Measurements from ENCODE around the gene SYTL2.
A peak's percentile ranks its signal among the peaks of the same experiment; 100 is the strongest.

Gene SYTL2

GRCh38 chr11:85762226-85762625 lies 48.7 kb downstream of the SYTL2 start:
- Histone ChIP-seq H4K5ac (ENCODE audit: low read length) (no peak overlapping the region), H3K4ac (ENCODE audit: low read depth, low read length) (no peak overlapping the region), H3K9ac (ENCODE audit: low read length) (no peak overlapping the region), H3K18ac (ENCODE audit: low read length) (no peak overlapping the region), H3K23ac (ENCODE audit: low read length) (no peak overlapping the region), H3K27ac (ENCODE audit: low read depth, low read length) (no peak overlapping the region), H4K8ac (ENCODE audit: low read depth, low read length) (no peak overlapping the region), H2BK120ac (ENCODE audit: low read depth, low read length) (no peak overlapping the region), H3K79me2 (ENCODE audit: control insufficient read depth, insufficient read depth, low read length) (no peaks in the 10 kb centered on the region), H3K56ac (ENCODE audit: low read length) (no peak overlapping the region), H3K79me1 (ENCODE audit: low read length) (no peaks in the 10 kb centered on the region), H3K36me3 (ENCODE audit: control insufficient read depth, insufficient read depth, low read length) (no peaks in the 10 kb centered on the region), H3K27me3 (ENCODE audit: insufficient read depth, low read length, poor library complexity) (no peaks in the 10 kb centered on the region), H2BK5ac (ENCODE audit: low read length) (no peak overlapping the region), H3K4me3 (ENCODE audit: low read length) (no peak overlapping the region), H3K4me2 (ENCODE audit: low read length) (no peak overlapping the region), H2AK5ac (ENCODE audit: low read length) (no peak overlapping the region), H3K4me1 (ENCODE audit: control insufficient read depth, low read depth, low read length) (no peaks in the 10 kb centered on the region), H2BK15ac (replicated peaks; ENCODE audit: low read depth) (no peak overlapping the region)
- no peak for DNase-seq
- WGBS (ENCODE audit: extremely low coverage, insufficient coverage, low lambda C conversion rate): no CpG with 5 or more reads among the region's 1 CpG

GRCh38 chr11:85759915-85760314 lies 51.0 kb downstream of the SYTL2 start:
- no peaks in the 10 kb centered on the region for H3K79me2 ChIP-seq (ENCODE audit: control insufficient read depth, insufficient read depth, low read length)
- H3K18ac ChIP-seq (ENCODE audit: low read length): no peak overlapping the region
- DNase-seq: peak; percentile 57
- H2BK15ac ChIP-seq (replicated peaks; ENCODE audit: low read depth): no peak overlapping the region
- WGBS (ENCODE audit: extremely low coverage, insufficient coverage, low lambda C conversion rate): no CpG with 5 or more reads among the region's 2 CpGs
- no peaks in the 10 kb centered on the region for H3K4me1 ChIP-seq (ENCODE audit: control insufficient read depth, low read depth, low read length)
- no peak overlapping the region for H4K5ac ChIP-seq (ENCODE audit: low read length)
- no peak overlapping the region for H3K56ac ChIP-seq (ENCODE audit: low read length)
- H2AK5ac ChIP-seq (ENCODE audit: low read length): no peak overlapping the region
- no peak overlapping the region for H3K4ac ChIP-seq (ENCODE audit: low read depth, low read length)
- no peaks in the 10 kb centered on the region for H3K27me3 ChIP-seq (ENCODE audit: insufficient read depth, low read length, poor library complexity)
- H3K4me2 ChIP-seq (ENCODE audit: low read length): no peak overlapping the region
- no peak overlapping the region for H3K27ac ChIP-seq (ENCODE audit: low read depth, low read length)
- no peak overlapping the region for H3K9ac ChIP-seq (ENCODE audit: low read length)
- no peak overlapping the region for H2BK5ac ChIP-seq (ENCODE audit: low read length)
- H2BK120ac ChIP-seq (ENCODE audit: low read depth, low read length): no peak overlapping the region
- no peaks in the 10 kb centered on the region for H3K36me3 ChIP-seq (ENCODE audit: control insufficient read depth, insufficient read depth, low read length)
- no peak overlapping the region for H4K8ac ChIP-seq (ENCODE audit: low read depth, low read length)
- no peak overlapping the region for H3K4me3 ChIP-seq (ENCODE audit: low read length)
- no peaks in the 10 kb centered on the region for H3K79me1 ChIP-seq (ENCODE audit: low read length)
- no peak overlapping the region for H3K23ac ChIP-seq (ENCODE audit: low read length)

DNA sequence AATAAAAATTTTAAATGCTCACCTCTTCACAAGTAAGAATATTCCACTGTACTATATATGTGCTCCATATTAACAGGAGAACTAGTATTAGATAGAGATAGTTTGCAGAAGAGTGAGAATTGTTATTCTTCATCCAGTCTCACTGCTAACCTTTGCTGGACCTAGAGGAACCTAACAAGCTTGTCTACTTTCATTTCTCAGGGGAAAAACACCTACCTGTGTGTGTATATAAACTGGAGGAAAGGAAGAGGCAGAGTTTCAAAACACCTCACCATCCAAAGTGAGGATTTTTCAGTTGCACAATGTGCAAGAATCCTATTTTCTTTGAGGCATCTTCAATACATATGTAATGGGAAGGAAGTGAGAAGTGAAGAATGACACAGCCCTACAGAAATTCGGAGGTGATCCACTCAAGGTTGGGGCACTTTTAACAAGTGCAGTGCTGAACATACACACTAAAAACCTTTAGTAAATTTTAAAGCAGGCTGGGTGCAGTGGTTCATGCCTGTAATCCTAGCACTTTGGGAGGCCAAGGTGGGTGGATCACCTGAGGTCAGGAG lies 52.4 kb downstream of the SYTL2 start:
- Histone ChIP-seq H4K5ac (ENCODE audit: low read length) (no peak overlapping the region), H3K9ac (ENCODE audit: low read length) (no peak overlapping the region), H3K18ac (ENCODE audit: low read length) (no peak overlapping the region), H2BK120ac (ENCODE audit: low read depth, low read length) (no peak overlapping the region), H3K27ac (ENCODE audit: low read depth, low read length) (no peak overlapping the region), H2AK5ac (ENCODE audit: low read length) (no peak overlapping the region), H3K4me3 (ENCODE audit: low read length) (no peak overlapping the region), H3K4ac (ENCODE audit: low read depth, low read length) (no peak overlapping the region), H2BK5ac (ENCODE audit: low read length) (no peak overlapping the region), H2BK15ac (replicated peaks; ENCODE audit: low read depth) (no peak overlapping the region), H3K79me2 (ENCODE audit: control insufficient read depth, insufficient read depth, low read length) (no peaks in the 10 kb centered on the region), H3K36me3 (ENCODE audit: control insufficient read depth, insufficient read depth, low read length) (no peaks in the 10 kb centered on the region), H3K27me3 (ENCODE audit: insufficient read depth, low read length, poor library complexity) (no peaks in the 10 kb centered on the region), H3K56ac (ENCODE audit: low read length) (no peak overlapping the region), H3K4me1 (ENCODE audit: control insufficient read depth, low read depth, low read length) (no peaks in the 10 kb centered on the region), H3K79me1 (ENCODE audit: low read length) (no peaks in the 10 kb centered on the region), H3K23ac (ENCODE audit: low read length) (no peak overlapping the region), H3K4me2 (ENCODE audit: low read length) (no peak overlapping the region), H4K8ac (ENCODE audit: low read depth, low read length) (no peak overlapping the region)
- no CpG with 5 or more reads among the region's 1 CpG for WGBS (ENCODE audit: extremely low coverage, insufficient coverage, low lambda C conversion rate)
- no peak for DNase-seq

DNA sequence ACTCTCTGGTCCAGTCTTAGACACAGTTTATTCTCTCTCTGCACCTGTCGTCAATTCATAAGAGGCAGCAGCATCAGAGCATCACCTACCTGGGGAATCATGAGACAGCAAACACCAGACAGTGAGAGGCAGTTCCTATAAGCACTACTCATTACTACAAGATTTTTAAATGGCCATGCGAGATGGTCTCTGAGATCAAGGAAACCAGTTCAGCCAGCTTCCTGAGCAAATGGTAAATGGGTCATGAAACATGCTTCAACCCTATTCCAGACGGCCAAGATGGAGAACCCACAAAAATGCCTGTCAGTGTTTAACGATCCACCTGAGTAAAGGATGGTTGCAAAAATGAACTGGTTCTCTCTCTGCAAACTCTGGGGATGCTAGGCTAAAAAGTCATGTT lies 52.9 kb downstream of the SYTL2 start:
- WGBS (ENCODE audit: extremely low coverage, insufficient coverage, low lambda C conversion rate): no CpG with 5 or more reads among the region's 4 CpGs
- no peak overlapping the region for H3K4me3 ChIP-seq (ENCODE audit: low read length)
- no peak overlapping the region for H3K18ac ChIP-seq (ENCODE audit: low read length)
- H3K79me1 ChIP-seq (ENCODE audit: low read length): no peaks in the 10 kb centered on the region
- no peak overlapping the region for H2BK5ac ChIP-seq (ENCODE audit: low read length)
- no peak overlapping the region for H2AK5ac ChIP-seq (ENCODE audit: low read length)
- H3K79me2 ChIP-seq (ENCODE audit: control insufficient read depth, insufficient read depth, low read length): no peaks in the 10 kb centered on the region
- H3K27me3 ChIP-seq (ENCODE audit: insufficient read depth, low read length, poor library complexity): no peaks in the 10 kb centered on the region
- H3K27ac ChIP-seq (ENCODE audit: low read depth, low read length): no peak overlapping the region
- H3K23ac ChIP-seq (ENCODE audit: low read length): no peak overlapping the region
- H3K36me3 ChIP-seq (ENCODE audit: control insufficient read depth, insufficient read depth, low read length): no peaks in the 10 kb centered on the region
- H3K4ac ChIP-seq (ENCODE audit: low read depth, low read length): no peak overlapping the region
- no peak overlapping the region for H2BK120ac ChIP-seq (ENCODE audit: low read depth, low read length)
- DNase-seq: no peak
- no peak overlapping the region for H4K8ac ChIP-seq (ENCODE audit: low read depth, low read length)
- no peak overlapping the region for H3K56ac ChIP-seq (ENCODE audit: low read length)
- no peak overlapping the region for H3K4me2 ChIP-seq (ENCODE audit: low read length)
- H4K5ac ChIP-seq (ENCODE audit: low read length): no peak overlapping the region
- H3K9ac ChIP-seq (ENCODE audit: low read length): no peak overlapping the region
- no peaks in the 10 kb centered on the region for H3K4me1 ChIP-seq (ENCODE audit: control insufficient read depth, low read depth, low read length)
- no peak overlapping the region for H2BK15ac ChIP-seq (replicated peaks; ENCODE audit: low read depth)

DNA sequence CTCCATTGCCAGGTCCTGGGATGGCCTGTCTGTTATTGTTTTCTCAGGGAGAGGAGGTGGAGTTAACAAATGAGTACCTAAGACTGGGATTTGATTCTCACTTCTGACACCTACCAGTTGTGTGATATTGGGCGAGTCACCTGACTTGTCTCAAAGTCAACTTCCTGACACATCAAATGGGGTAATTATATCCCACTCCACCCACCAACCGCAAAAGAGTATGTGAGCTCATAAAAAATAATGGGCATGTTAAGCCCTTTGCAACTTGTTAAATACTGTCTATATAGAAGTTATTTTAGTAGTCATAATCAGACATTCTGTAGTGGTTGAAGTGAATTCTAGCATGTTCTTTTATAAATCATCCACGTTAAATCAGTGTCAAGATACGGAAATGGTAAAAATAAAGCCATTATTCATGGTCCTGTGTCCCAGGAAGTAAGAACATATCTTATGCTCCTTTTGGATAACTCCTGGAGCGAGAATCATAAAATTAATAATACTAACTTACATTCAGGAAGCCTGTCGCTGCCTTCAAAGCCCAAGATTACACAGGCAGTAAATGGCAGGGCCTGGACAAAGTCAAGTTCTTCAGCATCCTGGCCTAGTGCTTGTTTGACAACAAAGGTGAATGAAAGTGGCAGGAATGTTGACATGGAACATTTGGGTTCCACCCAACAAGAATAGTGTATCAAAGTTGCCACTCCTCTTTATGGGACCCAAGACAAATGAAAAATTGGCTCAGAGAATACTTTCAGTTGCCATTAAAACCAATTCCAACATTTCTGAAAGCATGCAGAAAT lies 54.3 kb downstream of the SYTL2 start:
- H4K5ac ChIP-seq (ENCODE audit: low read length): no peak overlapping the region
- no peaks in the 10 kb centered on the region for H3K4me1 ChIP-seq (ENCODE audit: control insufficient read depth, low read depth, low read length)
- H3K27me3 ChIP-seq (ENCODE audit: insufficient read depth, low read length, poor library complexity): no peaks in the 10 kb centered on the region
- H2BK5ac ChIP-seq (ENCODE audit: low read length): no peak overlapping the region
- no peak overlapping the region for H2BK120ac ChIP-seq (ENCODE audit: low read depth, low read length)
- H4K8ac ChIP-seq (ENCODE audit: low read depth, low read length): no peak overlapping the region
- no peak overlapping the region for H3K27ac ChIP-seq (ENCODE audit: low read depth, low read length)
- H2AK5ac ChIP-seq (ENCODE audit: low read length): no peak overlapping the region
- no peaks in the 10 kb centered on the region for H3K79me2 ChIP-seq (ENCODE audit: control insufficient read depth, insufficient read depth, low read length)
- WGBS (ENCODE audit: extremely low coverage, insufficient coverage, low lambda C conversion rate): no CpG with 5 or more reads among the region's 6 CpGs
- H3K23ac ChIP-seq (ENCODE audit: low read length): no peak overlapping the region
- no peak overlapping the region for H3K18ac ChIP-seq (ENCODE audit: low read length)
- no peak overlapping the region for H2BK15ac ChIP-seq (replicated peaks; ENCODE audit: low read depth)
- H3K4ac ChIP-seq (ENCODE audit: low read depth, low read length): no peak overlapping the region
- no peaks in the 10 kb centered on the region for H3K36me3 ChIP-seq (ENCODE audit: control insufficient read depth, insufficient read depth, low read length)
- H3K9ac ChIP-seq (ENCODE audit: low read length): no peak overlapping the region
- no peak overlapping the region for H3K56ac ChIP-seq (ENCODE audit: low read length)
- H3K4me3 ChIP-seq (ENCODE audit: low read length): no peak overlapping the region
- no peaks in the 10 kb centered on the region for H3K79me1 ChIP-seq (ENCODE audit: low read length)
- H3K4me2 ChIP-seq (ENCODE audit: low read length): no peak overlapping the region
- DNase-seq: no peak

GRCh38 chr11:85755701-85756100 lies 55.2 kb downstream of the SYTL2 start:
- H3K79me2 ChIP-seq (ENCODE audit: control insufficient read depth, insufficient read depth, low read length): no peaks in the 10 kb centered on the region
- H3K27ac ChIP-seq (ENCODE audit: low read depth, low read length): no peak overlapping the region
- no peaks in the 10 kb centered on the region for H3K4me1 ChIP-seq (ENCODE audit: control insufficient read depth, low read depth, low read length)
- H3K18ac ChIP-seq (ENCODE audit: low read length): no peak overlapping the region
- H4K8ac ChIP-seq (ENCODE audit: low read depth, low read length): no peak overlapping the region
- H3K56ac ChIP-seq (ENCODE audit: low read length): no peak overlapping the region
- no peak overlapping the region for H4K5ac ChIP-seq (ENCODE audit: low read length)
- H3K4me3 ChIP-seq (ENCODE audit: low read length): no peak overlapping the region
- H2AK5ac ChIP-seq (ENCODE audit: low read length): no peak overlapping the region
- DNase-seq: no peak
- no peak overlapping the region for H2BK5ac ChIP-seq (ENCODE audit: low read length)
- no peak overlapping the region for H3K4me2 ChIP-seq (ENCODE audit: low read length)
- H3K36me3 ChIP-seq (ENCODE audit: control insufficient read depth, insufficient read depth, low read length): no peaks in the 10 kb centered on the region
- H3K4ac ChIP-seq (ENCODE audit: low read depth, low read length): no peak overlapping the region
- no CpG with 5 or more reads among the region's 1 CpG for WGBS (ENCODE audit: extremely low coverage, insufficient coverage, low lambda C conversion rate)
- H3K9ac ChIP-seq (ENCODE audit: low read length): no peak overlapping the region
- H3K79me1 ChIP-seq (ENCODE audit: low read length): no peaks in the 10 kb centered on the region
- no peak overlapping the region for H2BK120ac ChIP-seq (ENCODE audit: low read depth, low read length)
- no peaks in the 10 kb centered on the region for H3K27me3 ChIP-seq (ENCODE audit: insufficient read depth, low read length, poor library complexity)
- no peak overlapping the region for H3K23ac ChIP-seq (ENCODE audit: low read length)
- no peak overlapping the region for H2BK15ac ChIP-seq (replicated peaks; ENCODE audit: low read depth)

Data from mesendoderm (in vitro differentiated cells).